NCI-H748 treated with DMSO at 0.1 percent for 48 hours (cell line): ENCODE results near the gene CYRIA.

Experiments
- DNase-seq: peaks from one replicate; lab custom pipeline; 2025; lab: John Stamatoyannopoulos, UW

Gene CYRIA

GRCh38 chr2:16629770-16630169 is 35.9 kb downstream of the CYRIA start:
- DNase-seq: no peak

- DNase-seq: no peak
Measured at GRCh38 chr2:16629044-16629443, 36.6 kb downstream of the CYRIA start.

- no peak for DNase-seq
Measured at GRCh38 chr2:16628314-16628713, 37.3 kb downstream of the CYRIA start.

DNA sequence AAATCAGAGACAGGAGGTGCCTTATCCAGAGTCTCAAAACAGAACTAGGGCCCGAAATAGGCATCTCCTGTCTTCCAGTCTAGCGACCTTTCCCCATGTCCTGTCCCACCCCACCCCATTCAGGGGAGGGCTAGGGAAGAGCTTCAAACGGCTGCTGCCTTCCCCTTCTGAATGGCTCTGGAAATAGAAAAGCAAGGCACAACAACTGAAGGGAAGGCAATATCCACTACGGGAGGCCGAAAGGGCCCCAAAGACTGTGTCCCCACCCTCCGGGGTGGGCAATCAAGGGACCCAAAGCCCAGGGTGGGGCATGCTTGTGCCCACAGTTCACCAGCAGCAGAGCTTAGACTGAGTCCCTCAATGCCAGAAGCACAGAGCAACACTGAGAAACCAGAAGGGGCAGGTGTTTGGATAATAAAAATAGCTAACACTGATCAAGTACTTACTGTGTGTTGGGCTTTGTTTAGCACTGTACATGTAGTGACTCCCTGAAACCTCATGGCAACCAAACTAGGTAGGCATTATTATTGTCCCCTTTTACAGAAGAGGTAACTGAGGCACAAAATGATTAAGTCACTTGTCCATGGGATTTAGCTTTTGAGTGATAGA is 38.5 kb downstream of the CYRIA start:
- no peak for DNase-seq

- no peak for DNase-seq
Measured at GRCh38 chr2:16626497-16626896, 39.1 kb downstream of the CYRIA start.

GRCh38 chr2:16625759-16626158 is 39.9 kb downstream of the CYRIA start:
- no peak for DNase-seq

GRCh38 chr2:16625201-16625729 is 40.4 kb downstream of the CYRIA start:
- DNase-seq: no peak

- DNase-seq: no peak
Measured at GRCh38 chr2:16624436-16624780, 41.2 kb downstream of the CYRIA start.

DNA sequence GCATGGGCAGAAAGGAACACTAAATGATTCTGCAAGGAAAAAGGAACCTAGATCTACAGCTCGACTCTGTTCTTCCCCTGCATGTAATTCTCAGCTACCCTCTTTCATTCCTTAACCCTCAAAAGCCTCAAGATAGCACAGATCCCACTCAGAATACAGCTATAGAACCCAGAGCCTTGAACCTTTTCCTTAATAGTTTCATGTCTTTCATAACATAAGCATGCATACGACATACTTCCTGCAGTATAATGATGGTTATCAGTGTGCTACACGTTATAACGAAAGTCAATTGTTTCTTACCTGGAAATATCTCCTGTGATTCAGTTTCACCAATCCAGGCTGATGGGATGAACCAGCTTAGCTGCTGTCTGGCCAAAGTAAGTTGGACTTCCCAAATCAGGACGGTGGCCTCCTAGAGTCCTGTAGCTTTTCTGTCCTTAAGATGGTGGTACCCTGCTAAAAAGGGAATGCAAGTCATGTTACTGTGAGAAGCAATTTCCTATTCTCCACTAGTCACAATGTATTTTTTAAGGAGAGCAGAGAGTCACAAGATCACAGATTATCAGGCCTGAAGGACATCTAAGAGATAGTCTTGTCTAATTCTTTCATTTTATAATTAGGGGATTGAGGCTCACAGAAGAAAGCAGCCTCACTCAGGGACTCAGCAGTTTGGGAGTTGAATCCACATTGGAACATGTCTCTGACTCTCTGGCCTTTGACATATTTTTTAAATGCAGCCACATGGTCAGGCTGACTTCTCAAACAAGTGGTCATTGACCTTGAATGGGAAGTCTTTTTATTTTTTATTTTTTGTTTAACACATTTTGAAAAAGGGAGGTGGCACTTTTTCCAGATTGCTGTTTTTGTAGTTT is 41.8 kb downstream of the CYRIA start:
- DNase-seq: no peak

DNA sequence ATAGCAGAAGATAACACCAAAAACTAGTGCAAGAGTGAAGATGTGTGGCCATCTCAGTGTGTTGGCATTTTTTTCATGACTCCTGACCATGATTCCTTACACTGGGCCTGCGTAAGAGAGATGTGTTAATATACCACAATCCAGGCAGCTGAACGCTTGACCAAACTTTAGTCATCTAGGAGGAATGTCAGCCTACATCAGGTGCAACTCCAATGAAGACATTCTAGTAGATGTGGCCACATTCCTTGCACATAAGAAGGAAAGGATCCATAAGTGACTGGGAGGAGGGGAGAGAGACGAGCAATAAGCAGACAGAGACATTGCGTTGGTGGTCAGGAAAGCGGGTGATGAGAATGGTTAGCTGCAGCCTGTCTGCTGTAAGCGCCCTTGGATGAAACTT is 42.6 kb downstream of the CYRIA start:
- no peak for DNase-seq

DNA sequence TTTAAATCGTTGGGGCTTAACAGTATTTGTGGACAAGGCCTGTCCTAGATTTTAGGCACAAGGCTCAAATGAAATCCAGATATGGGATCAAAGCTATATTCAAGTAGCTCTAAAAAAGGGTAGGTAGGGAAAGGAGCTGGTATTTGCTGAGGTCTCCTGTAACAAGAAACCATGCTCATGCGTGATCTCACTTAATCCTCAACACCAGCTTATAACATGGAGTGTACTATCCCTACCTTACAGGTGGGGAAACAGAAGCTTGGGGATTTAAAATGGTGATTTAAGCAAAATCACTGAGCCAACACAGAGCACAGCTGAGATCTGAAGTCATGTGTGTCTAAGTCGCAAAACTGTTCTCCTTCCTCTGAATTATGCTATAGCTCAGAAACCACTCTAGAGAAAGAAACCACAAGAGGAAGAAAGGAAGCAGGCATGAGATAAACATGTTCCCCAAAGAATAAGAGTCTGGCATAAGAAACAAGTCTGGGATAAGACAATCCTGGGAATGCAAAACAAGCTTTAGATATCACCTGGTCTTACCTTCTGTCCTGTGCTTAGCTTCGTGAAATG is 43.1 kb downstream of the CYRIA start:
- DNase-seq: no peak

DNA sequence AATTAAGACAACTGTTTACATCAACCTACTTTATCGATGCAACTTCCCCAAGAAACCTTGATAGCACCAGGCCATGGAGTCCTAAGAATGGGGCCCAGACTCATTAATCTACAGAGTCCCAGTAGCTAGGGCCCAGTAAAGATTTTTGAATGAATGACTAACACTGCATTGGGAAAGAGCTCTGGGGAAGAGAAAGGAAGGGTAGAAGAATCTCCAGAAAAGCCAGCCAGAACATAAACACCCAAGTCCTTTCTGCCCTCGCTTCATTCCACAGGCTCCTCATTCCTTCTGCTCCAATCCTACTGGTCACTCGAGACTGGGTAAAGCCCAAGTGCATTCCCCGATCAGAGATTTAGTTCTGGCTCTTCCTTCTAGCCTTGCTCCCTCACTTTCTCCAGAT is 44.3 kb downstream of the CYRIA start:
- DNase-seq: no peak

DNA sequence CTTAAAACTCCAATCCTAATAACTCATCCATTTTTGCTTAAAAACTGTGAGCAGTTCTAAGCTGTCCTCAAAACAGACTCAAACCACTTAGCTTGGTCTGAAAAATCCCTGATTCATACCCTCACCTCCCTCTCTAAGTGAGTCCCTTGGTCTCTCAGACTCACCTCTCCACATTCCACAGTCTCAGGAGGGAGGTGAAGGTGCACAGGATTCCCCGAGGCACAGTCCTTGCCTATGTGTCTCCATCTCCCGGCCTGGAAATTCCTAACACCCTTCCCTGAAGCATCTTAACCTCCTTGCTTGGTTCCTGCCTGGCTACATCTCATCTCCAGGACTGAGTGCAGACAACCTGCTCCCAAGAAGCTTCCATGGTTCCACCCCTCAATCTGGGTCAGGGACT is 45.0 kb downstream of the CYRIA start:
- no peak for DNase-seq

GRCh38 chr2:16619576-16620245 is 45.9 kb downstream of the CYRIA start:
- no peak for DNase-seq

DNA sequence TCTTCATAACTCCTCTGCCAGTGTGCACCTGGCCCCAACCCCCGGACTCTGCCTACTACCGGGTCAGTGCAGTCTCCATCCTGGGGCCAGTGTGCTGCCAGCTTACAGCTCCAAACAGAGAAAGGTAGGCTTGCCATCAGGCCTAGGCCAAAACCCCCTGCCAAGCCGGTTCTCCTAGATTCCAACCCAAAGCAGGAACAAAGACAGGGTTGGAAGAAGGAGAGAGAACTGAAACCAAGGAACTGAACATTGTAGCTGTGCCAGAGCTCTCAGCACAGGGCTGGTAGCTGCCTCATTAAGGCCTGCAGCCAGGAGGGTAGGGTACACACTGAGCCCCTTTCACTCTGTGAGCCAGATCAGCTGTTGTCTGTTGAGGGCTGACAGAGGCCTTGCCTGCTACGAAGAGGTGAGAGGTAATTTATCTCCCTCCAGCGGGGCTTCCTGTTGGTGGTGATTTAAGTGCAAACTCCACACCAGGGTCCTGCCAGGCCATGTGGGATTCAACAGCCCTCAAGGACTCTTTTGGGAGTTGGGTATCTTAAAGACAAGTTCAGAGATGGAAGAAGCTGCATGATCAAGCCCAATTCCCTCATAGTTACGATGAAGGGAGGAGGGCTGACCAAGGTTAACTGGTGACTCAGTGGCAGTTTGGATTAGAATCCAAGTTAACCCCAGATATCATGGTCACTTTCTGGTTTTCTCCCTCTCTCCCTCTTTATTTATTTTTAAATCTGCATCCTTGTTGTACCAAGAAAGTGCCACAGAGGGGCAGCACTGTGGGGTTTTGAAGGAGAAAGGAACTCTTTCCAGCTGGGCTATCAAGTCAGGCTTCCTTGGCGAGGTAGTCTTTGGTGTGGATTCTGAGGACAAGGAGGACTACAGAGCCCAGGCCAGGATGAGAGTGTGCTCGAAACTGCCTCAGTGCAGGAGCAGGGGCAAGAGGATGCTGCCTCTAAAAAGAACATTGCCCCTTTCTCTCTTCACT is 48.1 kb downstream of the CYRIA start:
- DNase-seq: no peak
